Cardiac fibroblast (primary cell): ENCODE data around the gene MARS1.

ENCODE experiments used
- DNase-seq, 2 donors: peaks; one replicate each; pipeline versions ENCODE4 v3.0.0 to v3.0.0-alpha.2; 2010; ENCODE audit warnings: low read depth in 2 of 2
- H3K4me3 ChIP-seq, 2 donors: replicated peaks in 1 of 2; 1 replicate in 1 of 2; 2 replicates in 1 of 2; pipeline ENCODE4 v1.5.1; 2011; ENCODE audit warnings: low read depth in 2 of 2, low read length in 2 of 2, mild to moderate bottlenecking in 2 of 2, moderate library complexity in 1 of 2
- TF ChIP-seq, protein P1 (sequence below): IDR thresholded peaks from one replicate; pipeline ENCODE4 v1.5.1; 2011; ENCODE audit warnings: low read depth, mild to moderate bottlenecking, low read length, inconsistent platforms

Gene MARS1

DNA sequence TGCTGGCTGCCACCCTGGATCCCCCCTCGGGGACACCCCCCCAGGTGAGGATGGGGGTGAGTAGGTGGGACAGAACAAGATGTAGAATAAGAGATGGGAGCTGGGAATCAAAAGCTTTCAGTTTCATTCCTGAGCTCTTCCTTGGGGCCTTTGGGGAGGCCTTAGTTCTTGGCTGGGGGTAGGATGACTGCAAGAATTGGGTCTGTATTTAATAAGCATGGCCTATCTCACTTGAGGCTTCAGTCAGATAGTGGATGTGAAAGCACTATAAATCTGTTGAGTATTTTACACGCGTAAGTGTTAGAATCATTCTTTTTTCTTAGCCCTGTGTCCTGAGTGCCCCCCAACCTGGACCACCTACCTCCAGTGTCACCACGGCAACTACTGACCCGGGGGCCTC, 39.3 kb downstream of the MARS1 start:
- TF ChIP-seq, protein P1, sequence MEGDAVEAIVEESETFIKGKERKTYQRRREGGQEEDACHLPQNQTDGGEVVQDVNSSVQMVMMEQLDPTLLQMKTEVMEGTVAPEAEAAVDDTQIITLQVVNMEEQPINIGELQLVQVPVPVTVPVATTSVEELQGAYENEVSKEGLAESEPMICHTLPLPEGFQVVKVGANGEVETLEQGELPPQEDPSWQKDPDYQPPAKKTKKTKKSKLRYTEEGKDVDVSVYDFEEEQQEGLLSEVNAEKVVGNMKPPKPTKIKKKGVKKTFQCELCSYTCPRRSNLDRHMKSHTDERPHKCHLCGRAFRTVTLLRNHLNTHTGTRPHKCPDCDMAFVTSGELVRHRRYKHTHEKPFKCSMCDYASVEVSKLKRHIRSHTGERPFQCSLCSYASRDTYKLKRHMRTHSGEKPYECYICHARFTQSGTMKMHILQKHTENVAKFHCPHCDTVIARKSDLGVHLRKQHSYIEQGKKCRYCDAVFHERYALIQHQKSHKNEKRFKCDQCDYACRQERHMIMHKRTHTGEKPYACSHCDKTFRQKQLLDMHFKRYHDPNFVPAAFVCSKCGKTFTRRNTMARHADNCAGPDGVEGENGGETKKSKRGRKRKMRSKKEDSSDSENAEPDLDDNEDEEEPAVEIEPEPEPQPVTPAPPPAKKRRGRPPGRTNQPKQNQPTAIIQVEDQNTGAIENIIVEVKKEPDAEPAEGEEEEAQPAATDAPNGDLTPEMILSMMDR, result no peak
- no peak overlapping the region for H3K4me3 ChIP-seq
- DNase-seq, result no peak

- no peak for DNase-seq
- TF ChIP-seq, protein P1, result no peak
- H3K4me3 ChIP-seq, result no peak overlapping the region
These were observed 40.3 kb downstream of the MARS1 start for GRCh38 chr12:57528176-57528575.

DNA sequence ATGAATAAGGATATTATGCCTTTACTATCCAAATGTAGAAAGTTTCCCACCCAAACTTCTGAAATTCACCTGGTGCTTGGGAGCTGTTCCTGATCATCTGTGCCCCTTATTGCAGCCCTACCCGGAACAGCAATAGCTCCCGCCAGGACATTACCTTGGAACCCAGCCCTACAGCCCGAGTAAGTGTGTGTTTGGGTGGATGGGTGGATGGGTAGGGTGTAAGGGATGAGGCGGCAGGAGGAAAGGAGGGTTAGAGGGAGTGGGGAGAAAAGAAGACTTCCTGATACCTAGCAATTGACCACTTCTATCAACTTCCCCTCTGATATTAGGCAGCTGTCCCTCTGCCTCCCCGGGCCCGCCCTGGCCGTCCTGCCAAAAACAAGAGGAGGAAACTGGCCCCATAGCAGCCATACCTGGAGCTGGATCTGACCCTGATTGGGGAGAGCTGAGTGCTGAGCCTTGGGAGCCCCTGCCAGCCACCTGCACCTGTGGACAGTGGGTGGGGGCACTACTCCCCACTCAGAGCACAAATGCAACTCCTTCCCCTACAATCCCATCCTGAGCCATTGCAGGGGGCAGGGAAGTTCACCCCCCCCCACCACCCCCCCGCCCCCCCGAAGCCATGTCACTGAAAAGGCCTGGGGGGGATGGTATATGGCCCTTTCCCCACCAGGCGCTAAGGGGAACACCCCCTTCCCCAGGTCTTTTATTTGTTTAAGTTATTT, 41.1 kb downstream of the MARS1 start:
- DNase-seq, result no peak
- no peak overlapping the region for H3K4me3 ChIP-seq
- TF ChIP-seq, protein P1, result no peak

DNA sequence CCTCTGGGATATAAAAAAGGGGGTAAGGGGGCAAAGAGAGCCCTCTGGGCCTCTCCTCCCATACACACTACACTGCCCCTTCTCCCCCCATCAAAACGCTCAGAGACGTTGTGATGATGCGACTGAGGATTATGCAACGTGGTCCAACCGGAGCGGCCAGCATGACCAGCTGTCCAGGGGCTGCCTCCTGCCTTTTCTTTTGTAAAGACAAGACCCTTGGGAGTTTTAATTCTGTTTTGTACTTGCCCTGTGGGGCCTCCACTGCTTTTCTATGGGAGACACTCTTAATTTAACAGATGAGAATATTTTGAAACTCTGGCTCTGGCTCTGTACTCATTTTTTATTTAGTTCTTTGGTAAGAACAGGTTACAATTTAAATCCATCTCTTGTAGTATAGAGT, 42.0 kb downstream of the MARS1 start:
- DNase-seq, result no peak
- TF ChIP-seq, protein P1, result no peak
- H3K4me3 ChIP-seq, result no peak overlapping the region

DNA sequence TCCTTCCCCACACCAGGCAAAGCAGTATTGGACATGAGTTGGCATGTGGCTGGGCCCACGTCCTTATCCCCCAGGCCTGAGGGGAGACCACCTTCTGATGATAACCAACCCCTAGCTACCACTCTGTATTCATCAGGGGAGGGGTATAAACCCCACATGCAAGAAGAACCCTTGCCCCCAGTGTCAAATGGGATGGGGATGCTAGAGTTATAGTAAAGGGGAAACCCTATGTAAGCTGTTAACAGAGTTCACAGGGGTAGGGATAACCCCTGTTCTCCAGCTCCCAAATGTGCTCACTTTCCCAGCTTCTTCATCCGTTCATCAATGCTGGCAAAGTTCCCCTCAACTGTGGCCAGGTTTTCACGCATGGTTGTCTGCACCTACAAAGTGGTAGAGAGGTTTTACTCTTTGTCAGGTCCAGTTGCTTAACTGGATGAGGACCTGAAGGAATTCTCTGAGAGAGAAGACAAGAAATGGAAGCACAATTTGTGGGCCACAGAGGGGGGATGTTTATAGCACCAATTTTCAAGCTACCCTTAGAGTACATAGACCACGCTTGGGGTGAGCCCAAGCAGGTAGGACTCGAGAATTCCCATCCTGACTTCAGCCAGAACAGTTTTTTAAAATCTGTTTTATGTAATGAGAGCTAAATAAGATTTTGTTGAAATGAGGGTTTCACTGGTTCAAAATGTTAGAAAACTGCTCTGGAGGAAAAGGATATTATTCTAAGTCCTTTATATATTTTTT, 42.7 kb downstream of the MARS1 start:
- DNase-seq, result no peak
- H3K4me3 ChIP-seq, result no peak overlapping the region
- TF ChIP-seq, protein P1, result no peak

GRCh38 chr12:57531836-57532235, 44.0 kb downstream of the MARS1 start:
- H3K4me3 ChIP-seq, result no peak overlapping the region
- DNase-seq, result no peak
- TF ChIP-seq, protein P1, result no peak
